ENCODE results near the gene GALNT18.
A peak's percentile ranks its signal among the peaks of the same experiment; 100 is the strongest.

Gene GALNT18

GRCh38 chr11:11621573-11622339 lies at the start of gene GALNT18:
TSS of gene GALNT18 (minus strand) at chr11:11622005.
- no peak for TF ChIP-seq CTCF (IDR thresholded peaks at IDR 0.05; ENCODE audit: extremely low read depth, missing control alignments)
- peak; percentile 99 for DNase-seq (ENCODE audit: low spot score)

- no peak for TF ChIP-seq CTCF (IDR thresholded peaks at IDR 0.05; ENCODE audit: extremely low read depth, missing control alignments)
- no peak for DNase-seq (ENCODE audit: low spot score)
Observed at GRCh38 chr11:11670574-11670973, 48.8 kb upstream of the GALNT18 start.

GRCh38 chr11:11669233-11669846 lies 47.5 kb upstream of the GALNT18 start:
- DNase-seq (ENCODE audit: low spot score) = no peak
- TF ChIP-seq CTCF (IDR thresholded peaks at IDR 0.05; ENCODE audit: extremely low read depth, missing control alignments) = no peak

GRCh38 chr11:11668781-11669180 lies 47.0 kb upstream of the GALNT18 start:
- TF ChIP-seq CTCF (IDR thresholded peaks at IDR 0.05; ENCODE audit: extremely low read depth, missing control alignments) = no peak
- DNase-seq (ENCODE audit: low spot score) = no peak

- no peak for DNase-seq (ENCODE audit: low spot score)
- no peak for TF ChIP-seq CTCF (IDR thresholded peaks at IDR 0.05; ENCODE audit: extremely low read depth, missing control alignments)
Observed at GRCh38 chr11:11668274-11668673, 46.5 kb upstream of the GALNT18 start.

GRCh38 chr11:11667056-11667455 lies 45.3 kb upstream of the GALNT18 start:
- TF ChIP-seq CTCF (IDR thresholded peaks at IDR 0.05; ENCODE audit: extremely low read depth, missing control alignments) = no peak
- no peak for DNase-seq (ENCODE audit: low spot score)

GRCh38 chr11:11665407-11665806 lies 43.6 kb upstream of the GALNT18 start:
- TF ChIP-seq CTCF (IDR thresholded peaks at IDR 0.05; ENCODE audit: extremely low read depth, missing control alignments) = no peak
- DNase-seq (ENCODE audit: low spot score) = no peak
